HG02884 (cell line): ENCODE results near the gene HOXD10.

Experiments
- ATAC-seq: cut with Tn5 transposase; IDR thresholded peaks from one replicate; pipeline ENCODE4 v1.9.1; 2021; ENCODE audit warnings: mild to moderate bottlenecking, moderate library complexity; ENCODE audit not compliant: unreplicated experiment

HOXD10 gene

DNA sequence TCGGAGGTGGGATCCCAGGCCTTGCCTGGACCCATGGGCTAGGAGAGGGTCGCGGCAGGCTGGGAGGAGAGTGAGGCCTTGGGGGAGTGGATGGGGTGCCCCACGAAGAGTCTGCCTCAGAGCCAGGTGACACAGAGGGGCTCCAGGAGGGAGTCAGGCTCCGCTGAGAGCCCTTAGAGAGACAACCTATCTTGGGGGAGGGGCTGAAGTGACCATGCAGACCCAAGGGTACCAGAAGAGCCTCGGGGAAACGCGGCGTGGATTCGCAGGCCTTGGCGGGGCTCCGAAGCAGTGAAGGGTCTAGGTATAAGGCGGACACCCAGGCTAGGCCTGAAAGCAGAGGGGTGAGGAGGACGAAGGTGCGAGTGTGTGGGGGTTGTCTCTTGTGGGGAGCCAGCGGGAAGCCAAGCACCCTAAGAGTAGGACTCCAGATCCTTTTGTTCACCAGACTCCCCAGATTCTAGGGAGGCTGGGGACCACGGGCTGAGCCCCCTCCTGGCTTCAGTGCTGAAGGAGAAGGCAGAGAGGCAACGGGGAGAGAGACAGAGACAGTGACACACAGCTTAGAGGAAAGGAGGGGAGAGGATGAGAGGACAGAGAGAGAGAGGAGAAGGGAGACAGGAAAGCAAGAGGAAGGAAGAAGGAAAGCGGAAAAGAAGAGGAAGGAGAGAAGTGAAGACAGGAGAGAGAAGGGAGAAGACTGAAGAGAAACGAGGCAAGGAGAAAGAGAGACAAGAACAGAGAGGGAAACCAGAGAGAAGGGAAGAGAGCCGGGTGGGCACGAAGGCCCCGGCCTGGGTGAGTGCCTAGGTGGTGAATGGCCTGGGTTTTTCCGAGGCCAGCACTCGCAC is 10.6 kb upstream of the HOXD10 start:
- ATAC-seq: no peak

GRCh38 chr2:176106581-176107539 is 9.7 kb upstream of the HOXD10 start, which contains the start of gene HOXD11:
Gene HOXD11 (plus strand): TSS chr2:176107280. CDS start chr2:176107356, 76 bp downstream.
- ATAC-seq: no peak

DNA sequence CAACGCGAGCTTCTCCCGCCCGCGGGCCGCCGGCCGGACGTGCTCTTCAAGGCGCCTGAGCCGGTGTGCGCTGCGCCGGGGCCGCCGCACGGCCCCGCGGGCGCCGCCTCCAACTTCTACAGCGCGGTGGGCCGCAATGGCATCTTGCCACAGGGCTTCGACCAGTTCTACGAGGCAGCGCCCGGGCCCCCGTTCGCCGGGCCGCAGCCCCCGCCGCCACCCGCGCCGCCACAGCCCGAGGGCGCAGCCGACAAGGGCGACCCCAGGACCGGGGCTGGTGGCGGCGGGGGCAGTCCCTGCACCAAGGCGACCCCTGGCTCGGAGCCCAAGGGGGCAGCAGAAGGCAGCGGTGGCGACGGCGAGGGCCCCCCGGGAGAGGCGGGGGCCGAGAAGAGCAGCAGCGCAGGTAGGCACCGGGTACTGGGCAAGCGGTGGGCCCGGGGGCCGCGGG is 8.8 kb upstream of the HOXD10 start:
- no peak for ATAC-seq

DNA sequence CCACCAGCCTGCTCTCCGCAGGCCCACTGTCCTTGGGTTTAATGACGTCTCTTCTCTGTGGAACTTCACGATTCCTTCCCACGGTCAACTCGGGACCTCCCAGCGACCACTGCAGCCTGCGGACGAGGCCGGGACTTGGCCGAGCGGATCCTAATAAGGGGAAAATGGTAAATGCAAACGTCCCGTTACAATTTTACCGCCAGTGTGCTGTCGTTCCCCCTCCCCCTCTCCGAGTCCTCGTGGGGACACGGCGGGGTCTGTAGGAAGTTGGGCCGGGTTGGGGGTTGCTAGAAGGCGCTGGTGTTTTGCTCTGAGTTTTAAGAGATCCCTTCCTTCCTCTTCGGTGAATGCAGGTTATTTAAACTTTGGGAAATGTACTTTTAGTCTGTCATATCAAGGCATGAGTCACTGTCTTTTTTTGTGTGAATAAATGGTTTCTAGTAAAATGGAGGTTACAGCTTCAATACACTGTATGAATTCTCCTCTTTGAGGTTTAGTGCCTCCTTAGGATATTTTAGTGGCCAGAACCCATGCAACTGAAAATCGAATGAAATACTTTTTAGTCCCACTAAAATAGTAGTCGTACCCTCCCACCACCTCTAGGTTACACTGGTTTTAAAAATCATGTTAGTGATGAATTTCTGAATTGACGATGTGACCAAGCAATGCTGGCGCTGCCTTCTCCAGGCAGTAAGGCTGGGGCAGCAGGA is 7.2 kb upstream of the HOXD10 start:
- no peak for ATAC-seq

DNA sequence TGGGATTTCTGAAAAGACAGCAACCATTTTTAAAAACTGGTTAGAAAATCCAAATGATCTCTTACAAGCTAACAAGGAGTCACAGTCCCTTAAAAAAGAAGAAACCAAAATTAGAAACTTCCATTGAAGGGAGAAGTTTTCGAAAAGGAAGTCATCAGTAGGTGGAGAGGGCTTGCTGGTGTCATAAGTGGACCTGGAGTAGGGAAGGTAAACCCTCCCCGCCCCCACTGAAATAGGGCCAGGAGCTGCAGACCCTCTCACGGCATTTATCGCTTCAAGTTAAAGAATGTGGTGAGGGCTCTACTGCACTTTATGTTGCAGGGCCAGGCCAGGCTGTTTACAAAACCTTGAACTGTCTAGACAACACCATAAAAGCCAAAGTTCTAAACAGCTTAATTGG is 6.6 kb upstream of the HOXD10 start:
- no peak for ATAC-seq

DNA sequence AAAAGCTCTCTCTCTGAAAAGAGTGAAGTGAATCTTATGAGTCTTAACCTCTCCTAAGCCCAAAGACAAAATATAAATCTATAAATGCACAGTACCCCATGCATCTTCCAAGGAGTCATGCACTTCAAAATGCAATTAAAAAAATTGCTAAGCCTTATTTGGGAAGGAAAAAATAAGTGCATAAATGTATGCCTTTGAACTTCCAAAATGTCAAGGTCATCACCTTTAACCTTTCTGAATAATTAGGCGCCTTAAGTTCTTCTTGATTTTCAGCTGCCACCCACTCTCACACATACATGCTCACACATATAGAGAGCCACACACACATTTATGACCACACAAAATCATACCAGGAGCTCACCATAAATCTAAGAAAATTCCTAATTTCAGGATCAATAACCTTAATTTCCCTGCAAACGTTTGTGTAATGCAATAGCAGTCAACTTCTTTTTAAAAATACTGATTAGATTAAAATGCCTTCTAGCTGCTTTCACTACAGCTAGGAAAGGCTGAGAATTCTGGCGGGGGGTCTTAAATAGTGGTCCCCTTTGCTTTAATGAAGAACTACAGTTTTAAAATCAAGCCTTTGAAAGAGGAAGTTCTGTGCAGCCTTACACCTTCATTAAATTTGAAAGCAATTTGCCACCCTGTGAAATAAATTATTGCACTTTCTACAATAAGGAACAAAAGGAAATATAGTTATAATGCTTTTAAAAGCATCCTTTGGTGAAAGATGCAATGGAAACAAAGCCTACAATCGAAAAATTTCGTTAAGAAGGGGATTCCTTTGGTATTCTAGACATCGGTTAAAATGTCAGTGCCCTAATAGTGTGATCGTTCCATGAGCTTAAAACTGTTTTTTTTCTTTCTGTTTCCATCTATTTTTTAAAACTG is 5.9 kb upstream of the HOXD10 start:
- no peak for ATAC-seq

DNA sequence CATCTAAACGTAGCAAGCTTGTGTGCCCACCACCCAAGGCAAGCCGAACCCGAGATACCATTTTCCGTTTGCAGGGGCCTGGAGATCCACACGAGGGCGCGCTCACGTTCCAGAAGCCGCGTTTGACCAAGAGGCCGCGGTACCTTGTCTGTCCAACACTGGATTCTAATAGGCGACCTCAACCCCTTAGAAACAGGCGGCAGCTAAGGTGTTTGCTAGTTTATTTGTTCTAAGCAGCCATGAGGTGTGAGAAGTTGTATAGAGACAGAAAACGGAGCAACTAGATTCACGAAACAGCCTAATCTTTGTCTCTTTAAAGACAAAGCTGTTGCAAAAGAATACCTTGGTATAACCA is 5.3 kb upstream of the HOXD10 start:
- ATAC-seq: no peak

GRCh38 chr2:176111846-176112374 is 4.7 kb upstream of the HOXD10 start:
- no peak for ATAC-seq

- ATAC-seq: no peak
These were observed 3.9 kb upstream of the HOXD10 start for GRCh38 chr2:176112375-176113302.

DNA sequence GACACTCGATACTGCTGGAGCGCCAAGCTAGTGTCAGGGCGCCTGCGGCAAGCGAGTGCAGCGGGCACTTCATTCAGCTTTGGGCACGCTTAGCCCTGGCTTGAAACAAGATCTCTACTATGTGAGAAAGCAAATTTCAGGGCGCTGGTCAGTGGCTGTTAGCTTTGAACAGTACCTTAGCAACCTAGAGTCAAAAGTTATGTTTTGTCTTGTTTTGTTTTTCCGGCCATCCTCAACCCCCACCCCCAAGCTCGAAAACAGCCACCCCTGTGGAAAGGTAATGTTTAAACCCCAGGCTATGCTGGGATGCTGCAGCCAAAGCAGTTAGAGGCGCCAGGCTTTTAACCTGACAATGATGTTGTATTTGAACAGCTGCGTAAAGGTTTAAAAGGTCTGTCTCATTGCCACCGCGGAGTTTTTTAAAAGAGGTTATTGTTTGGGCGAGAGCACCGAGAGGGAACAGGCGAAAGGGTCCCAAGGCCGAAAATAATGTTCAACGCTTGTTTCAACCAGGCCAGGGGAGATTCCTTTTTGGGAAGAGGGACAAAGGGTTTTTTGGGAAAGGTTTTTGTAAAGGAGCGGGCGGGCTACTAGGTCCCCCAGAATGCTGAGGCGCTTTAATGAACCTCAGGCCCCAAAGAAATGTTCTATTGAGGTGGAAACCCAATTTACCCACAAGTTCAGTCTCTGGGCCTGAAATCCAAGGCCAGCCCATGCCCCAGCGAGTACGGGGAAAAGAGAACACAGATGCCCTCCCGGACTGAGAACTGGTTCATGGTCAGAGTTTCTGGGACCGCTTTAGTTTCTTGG is 2.3 kb upstream of the HOXD10 start:
- ATAC-seq: no peak

GRCh38 chr2:176114930-176115625 is 1.5 kb upstream of the HOXD10 start:
- ATAC-seq: no peak

DNA sequence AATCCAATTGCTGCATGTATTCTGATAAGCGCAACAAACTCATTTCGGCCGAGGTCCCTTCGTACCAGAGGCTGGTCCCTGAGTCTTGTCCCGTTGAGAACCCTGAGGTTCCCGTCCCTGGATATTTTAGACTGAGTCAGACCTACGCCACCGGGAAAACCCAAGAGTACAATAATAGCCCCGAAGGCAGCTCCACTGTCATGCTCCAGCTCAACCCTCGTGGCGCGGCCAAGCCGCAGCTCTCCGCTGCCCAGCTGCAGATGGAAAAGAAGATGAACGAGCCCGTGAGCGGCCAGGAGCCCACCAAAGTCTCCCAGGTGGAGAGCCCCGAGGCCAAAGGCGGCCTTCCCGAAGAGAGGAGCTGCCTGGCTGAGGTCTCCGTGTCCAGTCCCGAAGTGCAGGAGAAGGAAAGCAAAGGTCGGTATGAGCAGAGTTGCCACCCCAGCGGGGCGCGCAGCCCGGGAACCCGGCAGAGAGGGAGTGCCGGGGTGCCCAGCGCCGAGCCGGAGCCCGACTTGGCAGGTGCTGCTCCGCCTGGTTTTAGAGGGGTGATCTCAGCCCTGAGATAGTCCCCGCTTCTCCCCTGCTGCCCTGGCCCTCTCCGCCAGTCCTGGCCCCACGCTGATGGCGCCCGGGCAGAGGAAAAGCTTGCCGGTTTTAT is 714 bp downstream of the HOXD10 start:
- ATAC-seq: no peak

DNA sequence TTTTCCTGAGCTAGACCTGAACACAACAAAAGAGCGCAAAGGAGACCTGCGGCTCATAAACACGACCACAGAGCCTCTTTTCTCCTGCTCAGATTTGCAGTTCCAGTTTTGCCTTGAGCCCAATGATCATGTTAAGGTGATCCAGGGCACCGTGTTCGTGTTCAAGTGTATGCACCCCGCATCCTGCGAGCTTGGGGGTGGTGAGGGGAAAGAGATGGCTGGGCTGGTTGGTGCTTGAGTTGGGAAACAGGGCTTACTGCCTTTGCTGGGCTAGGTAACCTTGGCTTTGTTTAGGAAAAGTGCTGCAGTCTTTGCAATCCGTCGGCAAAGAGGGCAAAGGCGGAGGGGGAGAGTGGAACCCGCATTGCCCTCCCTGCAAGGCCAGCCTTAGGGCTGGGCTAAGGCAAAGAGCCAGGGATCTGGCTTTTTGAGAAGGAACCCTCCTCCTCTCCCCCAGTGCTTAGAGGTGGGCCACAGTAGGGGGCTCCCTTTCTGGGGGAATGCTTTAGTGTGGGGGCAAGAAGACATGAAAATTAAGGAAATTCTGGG is 1.3 kb downstream of the HOXD10 start:
- no peak for ATAC-seq

- no peak for ATAC-seq
These were observed 2.2 kb downstream of the HOXD10 start for GRCh38 chr2:176118601-176119339.

GRCh38 chr2:176120364-176121189 is 4.0 kb downstream of the HOXD10 start:
- ATAC-seq: no peak
